ENCODE data around the gene LCN9. TPM values are rescaled to one million over a fixed set of nuclear protein-coding genes. Genes with fewer than 3 reads are reported as not detected.
"Not testable (repeated sequence)": the region's sequence is repeated elsewhere in the genome, so short reads cannot be mapped to it uniquely, and the experiment has no call there.

LCN9 gene
- polyA plus RNA-seq, 4 donors, result not detected

DNA sequence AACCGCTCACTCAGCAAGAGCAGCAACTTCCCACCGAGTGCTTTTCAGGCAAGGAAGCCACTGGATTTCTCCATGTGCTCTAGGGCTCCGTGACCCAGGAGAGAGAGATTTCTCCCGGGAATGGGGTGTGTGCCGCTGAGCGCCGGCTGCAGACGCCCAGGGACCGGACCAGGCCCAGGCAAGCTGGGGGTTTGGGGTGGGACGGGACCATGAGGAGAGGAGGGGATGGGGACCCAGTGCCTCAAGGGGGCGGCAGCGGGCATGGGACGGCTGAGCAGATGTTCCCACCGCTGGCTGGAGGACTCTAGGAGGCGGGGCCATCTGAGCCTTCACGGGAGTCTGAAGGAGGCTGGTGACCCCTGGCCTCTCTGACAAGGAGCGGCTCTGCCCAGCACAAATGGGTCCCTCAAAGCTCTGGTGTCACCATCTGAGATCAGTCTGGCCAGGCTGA lies 8.5 kb downstream of the LCN9 start:
- Histone ChIP-seq H3K27ac (ENCODE audit: low read depth in 1 of 3, low read length in 2 of 3) (no peak overlapping the region), H3K4me3 (ENCODE audit: low read depth in 1 of 3, low read length in 3 of 3) (no peak overlapping the region), H3K36me3 (ENCODE audit: control insufficient read depth in 3 of 3, insufficient read depth in 2 of 3, low read depth in 1 of 3, low read length in 3 of 3) (no peaks in the 10 kb centered on the region), H3K27me3 (ENCODE audit: control insufficient read depth in 3 of 3, insufficient read depth in 3 of 3, low read length in 3 of 3) (no peaks in the 10 kb centered on the region), H3K4me1 (ENCODE audit: control insufficient read depth in 3 of 3, insufficient read depth in 2 of 3, low read depth in 1 of 3, low read length in 2 of 3) (no peaks in the 10 kb centered on the region), H3K9me3 (ENCODE audit: control insufficient read depth in 2 of 2, insufficient read depth in 1 of 2, low read depth in 1 of 2, low read length in 1 of 2) (peaks cover 0 to 11% of the 10 kb centered on the region in 2 donors)
- DNase-seq, result no peak
- WGBS, 3 donors, result 48 to 56% (median 50%) methylated on average over 17 of the region's 17 CpGs
- no peak for FAIRE-seq

DNA sequence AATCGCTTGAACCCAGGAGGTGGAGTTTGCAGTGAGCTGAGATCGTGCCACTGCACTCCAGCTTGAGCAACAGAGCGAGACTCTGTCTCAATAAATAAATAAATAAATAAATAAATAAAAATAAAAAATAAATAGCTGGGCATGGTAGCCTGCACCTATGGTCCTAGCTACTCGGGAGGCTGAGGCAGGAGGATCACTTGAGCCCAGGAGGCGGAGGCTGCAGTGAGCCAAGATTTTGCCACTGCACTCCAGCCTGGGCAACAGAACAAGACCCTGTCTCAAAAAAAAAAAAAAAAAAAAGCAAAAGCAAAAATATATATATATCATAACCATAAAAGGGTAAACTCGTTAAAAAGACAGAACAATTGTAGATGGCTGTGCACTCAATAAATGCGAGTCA lies 9.7 kb downstream of the LCN9 start:
- not testable (repeated sequence) for H3K27me3 ChIP-seq (ENCODE audit: control insufficient read depth in 3 of 3, insufficient read depth in 3 of 3, low read length in 3 of 3); H3K36me3 ChIP-seq (ENCODE audit: control insufficient read depth in 3 of 3, insufficient read depth in 2 of 3, low read depth in 1 of 3, low read length in 3 of 3); FAIRE-seq; DNase-seq; H3K27ac ChIP-seq (ENCODE audit: low read depth in 1 of 3, low read length in 2 of 3); H3K4me1 ChIP-seq (ENCODE audit: control insufficient read depth in 3 of 3, insufficient read depth in 2 of 3, low read depth in 1 of 3, low read length in 2 of 3); H3K4me3 ChIP-seq (ENCODE audit: low read depth in 1 of 3, low read length in 3 of 3)
- H3K9me3 ChIP-seq (ENCODE audit: control insufficient read depth in 2 of 2, insufficient read depth in 1 of 2, low read depth in 1 of 2, low read length in 1 of 2), result peaks cover 0 to 11% of the 10 kb centered on the region in 2 donors
- WGBS, 3 donors, result 82 to 88% (median 84%) methylated on average over 7 of the region's 7 CpGs

DNA sequence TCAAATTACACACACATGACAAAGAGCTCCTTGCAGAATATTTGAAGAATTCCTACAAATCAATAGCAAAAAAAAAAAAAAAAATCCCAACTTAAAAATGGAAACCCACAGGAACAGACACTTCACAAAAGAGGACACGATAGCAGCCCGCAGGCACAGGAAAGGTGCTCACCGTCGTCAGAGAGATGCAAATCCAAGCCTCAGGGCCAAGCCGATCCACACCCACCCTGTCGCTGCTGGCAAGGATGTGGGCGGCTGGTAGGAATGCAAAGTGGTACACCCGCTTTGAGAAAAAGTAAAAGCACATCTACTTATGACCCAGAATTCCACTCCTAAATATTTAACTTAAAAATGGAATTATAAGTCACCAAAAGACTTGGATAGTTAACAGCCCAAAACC lies 10.8 kb downstream of the LCN9 start:
- DNase-seq (no peak), FAIRE-seq (no peak)
- 79 to 87% (median 86%) methylated on average over 8 of the region's 8 CpGs for WGBS, 3 donors
- no peaks in the 10 kb centered on the region for H3K36me3 ChIP-seq (ENCODE audit: control insufficient read depth in 3 of 3, insufficient read depth in 2 of 3, low read depth in 1 of 3, low read length in 3 of 3)
- H3K9me3 ChIP-seq (ENCODE audit: control insufficient read depth in 2 of 2, insufficient read depth in 1 of 2, low read depth in 1 of 2, low read length in 1 of 2), result peaks cover 0 to 7% of the 10 kb centered on the region in 2 donors
- H3K27me3 ChIP-seq (ENCODE audit: control insufficient read depth in 3 of 3, insufficient read depth in 3 of 3, low read length in 3 of 3), result no peaks in the 10 kb centered on the region
- H3K4me1 ChIP-seq (ENCODE audit: control insufficient read depth in 3 of 3, insufficient read depth in 2 of 3, low read depth in 1 of 3, low read length in 2 of 3), result no peaks in the 10 kb centered on the region
- no peak overlapping the region for H3K27ac ChIP-seq (ENCODE audit: low read depth in 1 of 3, low read length in 2 of 3)
- no peak overlapping the region for H3K4me3 ChIP-seq (ENCODE audit: low read depth in 1 of 3, low read length in 3 of 3)

DNA sequence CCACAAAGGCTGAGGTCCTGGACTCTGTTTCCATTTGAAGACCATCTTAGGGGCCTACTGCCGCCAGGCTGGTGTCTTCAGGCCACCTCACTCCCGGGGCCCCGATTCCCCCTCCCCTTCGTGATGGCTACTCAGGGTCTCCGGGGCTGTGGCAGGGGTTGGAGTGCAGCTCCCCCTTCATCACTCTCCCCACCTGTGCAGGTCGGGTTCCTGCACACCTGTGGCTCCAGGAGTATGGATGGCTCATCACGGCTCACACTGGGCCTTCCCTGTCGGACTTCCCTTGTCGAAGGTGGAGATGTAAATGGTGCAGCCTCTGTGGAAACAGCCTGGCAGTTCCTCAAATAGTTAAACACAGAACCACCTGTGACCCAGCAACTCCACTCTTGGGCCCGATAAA lies 11.9 kb downstream of the LCN9 start:
- Histone ChIP-seq H3K4me1 (ENCODE audit: control insufficient read depth in 3 of 3, insufficient read depth in 2 of 3, low read depth in 1 of 3, low read length in 2 of 3) (no peaks in the 10 kb centered on the region), H3K27me3 (ENCODE audit: control insufficient read depth in 3 of 3, insufficient read depth in 3 of 3, low read length in 3 of 3) (no peaks in the 10 kb centered on the region), H3K9me3 (ENCODE audit: control insufficient read depth in 2 of 2, insufficient read depth in 1 of 2, low read depth in 1 of 2, low read length in 1 of 2) (peaks cover 0 to under 1% of the 10 kb centered on the region in 2 donors), H3K36me3 (ENCODE audit: control insufficient read depth in 3 of 3, insufficient read depth in 2 of 3, low read depth in 1 of 3, low read length in 3 of 3) (no peaks in the 10 kb centered on the region), H3K4me3 (ENCODE audit: low read depth in 1 of 3, low read length in 3 of 3) (no peak overlapping the region), H3K27ac (ENCODE audit: low read depth in 1 of 3, low read length in 2 of 3) (no peak overlapping the region)
- FAIRE-seq (no peak), DNase-seq (no peak)
- WGBS, 3 donors, result 67 to 73% (median 71%) methylated on average over 10 of the region's 10 CpGs

DNA sequence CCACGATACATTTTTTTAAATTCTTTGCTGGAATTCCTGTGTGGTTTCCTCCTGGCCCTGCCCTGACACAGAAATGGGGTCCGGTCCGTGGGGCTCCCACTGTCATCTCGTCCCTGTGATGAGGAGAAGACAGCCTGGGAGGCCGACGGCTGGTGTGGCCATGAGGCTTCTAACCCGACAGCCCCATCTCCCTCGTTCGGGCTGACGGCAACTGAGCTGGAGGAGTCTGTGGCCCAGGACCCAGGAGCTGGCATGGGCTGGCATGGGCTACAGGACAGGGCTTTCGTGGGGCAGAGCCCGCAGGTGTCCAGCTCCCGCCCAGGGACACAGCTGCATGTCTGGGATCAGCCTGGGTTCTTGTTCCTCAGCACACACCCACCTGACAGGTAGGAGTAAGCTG lies 13.8 kb downstream of the LCN9 start:
- Histone ChIP-seq H3K4me1 (ENCODE audit: control insufficient read depth in 3 of 3, insufficient read depth in 2 of 3, low read depth in 1 of 3, low read length in 2 of 3) (no peaks in the 10 kb centered on the region), H3K36me3 (ENCODE audit: control insufficient read depth in 3 of 3, insufficient read depth in 2 of 3, low read depth in 1 of 3, low read length in 3 of 3) (no peaks in the 10 kb centered on the region), H3K4me3 (ENCODE audit: low read depth in 1 of 3, low read length in 3 of 3) (no peak overlapping the region), H3K27ac (ENCODE audit: low read depth in 1 of 3, low read length in 2 of 3) (no peak overlapping the region), H3K27me3 (ENCODE audit: control insufficient read depth in 3 of 3, insufficient read depth in 3 of 3, low read length in 3 of 3) (no peaks in the 10 kb centered on the region), H3K9me3 (ENCODE audit: control insufficient read depth in 2 of 2, insufficient read depth in 1 of 2, low read depth in 1 of 2, low read length in 1 of 2) (no peaks in the 10 kb centered on the region)
- DNase-seq (no peak), FAIRE-seq (no peak)
- 84 to 89% (median 87%) methylated on average over 13 of the region's 13 CpGs for WGBS, 3 donors

DNA sequence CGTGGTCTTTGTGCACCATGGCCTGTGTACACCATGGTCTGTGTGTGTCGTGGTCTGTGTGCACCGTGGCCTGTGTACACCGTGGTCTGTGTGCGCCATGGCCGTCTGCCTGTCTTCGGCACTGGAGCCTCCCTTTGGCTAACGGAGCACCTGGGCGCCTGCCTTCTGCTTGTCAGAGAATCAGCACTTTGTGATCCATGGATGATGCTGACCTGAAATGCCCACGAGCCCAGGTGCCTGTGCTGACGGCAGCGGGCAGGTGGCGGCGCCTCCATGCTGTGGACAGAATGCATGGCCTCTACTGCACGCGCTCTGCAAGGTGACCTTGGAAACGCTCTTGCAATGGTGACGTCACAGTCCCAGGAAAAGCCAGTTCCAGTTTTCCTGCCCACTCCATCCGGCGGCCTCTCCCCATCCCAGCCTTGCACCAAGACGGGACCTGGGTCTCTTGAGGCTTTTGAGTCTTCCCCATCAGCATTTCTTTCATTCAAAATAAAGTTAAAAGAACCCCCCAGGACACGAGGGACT lies 14.6 kb downstream of the LCN9 start:
- no peak for DNase-seq
- FAIRE-seq, result no peak
- no peaks in the 10 kb centered on the region for H3K27me3 ChIP-seq (ENCODE audit: control insufficient read depth in 3 of 3, insufficient read depth in 3 of 3, low read length in 3 of 3)
- H3K4me3 ChIP-seq (ENCODE audit: low read depth in 1 of 3, low read length in 3 of 3), result no peak overlapping the region
- H3K36me3 ChIP-seq (ENCODE audit: control insufficient read depth in 3 of 3, insufficient read depth in 2 of 3, low read depth in 1 of 3, low read length in 3 of 3), result no peaks in the 10 kb centered on the region
- no peaks in the 10 kb centered on the region for H3K9me3 ChIP-seq (ENCODE audit: control insufficient read depth in 2 of 2, insufficient read depth in 1 of 2, low read depth in 1 of 2, low read length in 1 of 2)
- H3K4me1 ChIP-seq (ENCODE audit: control insufficient read depth in 3 of 3, insufficient read depth in 2 of 3, low read depth in 1 of 3, low read length in 2 of 3), result no peaks in the 10 kb centered on the region
- H3K27ac ChIP-seq (ENCODE audit: low read depth in 1 of 3, low read length in 2 of 3), result no peak overlapping the region
- 75 to 85% (median 78%) methylated on average over 22 of the region's 22 CpGs for WGBS, 3 donors

DNA sequence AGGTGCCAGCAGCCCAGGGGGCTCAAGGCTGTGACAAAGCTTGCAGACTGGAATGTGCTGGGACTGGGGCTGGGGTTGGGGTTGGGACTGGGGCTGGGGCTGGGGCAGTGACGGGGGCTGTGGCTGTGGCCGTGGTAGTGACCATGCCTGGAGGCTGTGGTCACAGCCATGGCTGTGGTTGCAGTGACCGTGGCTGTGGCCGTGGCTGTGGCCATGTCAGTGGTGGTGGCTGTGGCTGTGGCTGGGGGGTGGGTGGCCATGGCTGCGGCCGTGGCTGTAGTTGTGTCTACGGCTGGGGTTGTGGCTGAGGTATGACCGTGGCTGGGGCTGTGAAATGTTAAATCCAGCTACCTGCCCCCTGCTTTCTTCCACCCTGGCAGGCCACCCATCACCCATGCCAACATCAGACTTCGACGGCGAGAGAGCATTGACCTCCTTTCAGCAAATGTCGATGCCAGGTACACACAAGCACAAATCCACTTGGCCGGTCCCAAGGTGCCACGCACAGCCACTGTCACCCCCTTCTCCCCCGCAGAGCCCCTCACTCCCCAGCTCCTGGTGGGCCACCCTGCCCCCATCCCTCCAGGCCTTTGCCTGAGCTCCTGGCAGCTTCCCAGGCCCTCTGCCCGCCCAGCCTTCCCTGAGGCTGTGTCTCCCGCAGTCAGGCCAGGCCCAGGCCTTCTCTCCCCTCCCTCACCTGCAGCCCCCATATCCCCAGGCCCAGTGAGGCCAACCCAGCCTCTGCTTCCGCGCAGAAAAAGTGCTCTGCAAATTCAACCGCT lies 15.3 kb downstream of the LCN9 start:
- H3K27ac ChIP-seq (ENCODE audit: low read depth in 1 of 3, low read length in 2 of 3), result no peak overlapping the region
- WGBS, 3 donors, result 87 to 89% (median 89%) methylated on average over 18 to 20 of the region's 20 CpGs
- no peak overlapping the region for H3K4me3 ChIP-seq (ENCODE audit: low read depth in 1 of 3, low read length in 3 of 3)
- H3K9me3 ChIP-seq (ENCODE audit: control insufficient read depth in 2 of 2, insufficient read depth in 1 of 2, low read depth in 1 of 2, low read length in 1 of 2), result no peaks in the 10 kb centered on the region
- no peak for DNase-seq
- FAIRE-seq, result no peak
- H3K4me1 ChIP-seq (ENCODE audit: control insufficient read depth in 3 of 3, insufficient read depth in 2 of 3, low read depth in 1 of 3, low read length in 2 of 3), result no peaks in the 10 kb centered on the region
- no peaks in the 10 kb centered on the region for H3K36me3 ChIP-seq (ENCODE audit: control insufficient read depth in 3 of 3, insufficient read depth in 2 of 3, low read depth in 1 of 3, low read length in 3 of 3)
- H3K27me3 ChIP-seq (ENCODE audit: control insufficient read depth in 3 of 3, insufficient read depth in 3 of 3, low read length in 3 of 3), result no peaks in the 10 kb centered on the region

DNA sequence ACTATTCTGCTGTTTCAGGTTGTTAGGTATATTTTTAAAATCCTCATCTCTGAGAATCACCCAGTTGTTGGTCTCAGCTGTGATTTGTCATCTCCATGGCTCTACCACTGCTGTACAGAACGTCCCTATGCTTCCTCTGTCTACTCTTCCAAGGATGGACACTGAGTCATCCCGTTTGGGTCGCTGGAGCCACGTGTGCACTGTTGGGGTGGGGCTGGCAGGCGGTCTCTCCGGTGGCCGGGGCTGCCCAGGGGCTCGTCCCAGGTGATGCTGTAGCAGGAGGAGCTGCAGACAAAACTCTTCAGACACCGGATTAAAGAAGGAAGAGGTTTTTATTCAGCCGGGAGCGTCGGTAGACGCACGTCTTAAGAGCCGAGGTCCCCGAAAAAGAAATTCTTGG lies 16.9 kb downstream of the LCN9 start:
- DNase-seq (no peak), FAIRE-seq (no peak)
- Histone ChIP-seq H3K4me3 (ENCODE audit: low read depth in 1 of 3, low read length in 3 of 3) (no peak overlapping the region), H3K36me3 (ENCODE audit: control insufficient read depth in 3 of 3, insufficient read depth in 2 of 3, low read depth in 1 of 3, low read length in 3 of 3) (no peaks in the 10 kb centered on the region), H3K4me1 (ENCODE audit: control insufficient read depth in 3 of 3, insufficient read depth in 2 of 3, low read depth in 1 of 3, low read length in 2 of 3) (no peaks in the 10 kb centered on the region), H3K9me3 (ENCODE audit: control insufficient read depth in 2 of 2, insufficient read depth in 1 of 2, low read depth in 1 of 2, low read length in 1 of 2) (no peaks in the 10 kb centered on the region), H3K27ac (ENCODE audit: low read depth in 1 of 3, low read length in 2 of 3) (no peak overlapping the region), H3K27me3 (ENCODE audit: control insufficient read depth in 3 of 3, insufficient read depth in 3 of 3, low read length in 3 of 3) (no peaks in the 10 kb centered on the region)
- 68 to 75% (median 74%) methylated on average over 16 of the region's 16 CpGs for WGBS, 3 donors

DNA sequence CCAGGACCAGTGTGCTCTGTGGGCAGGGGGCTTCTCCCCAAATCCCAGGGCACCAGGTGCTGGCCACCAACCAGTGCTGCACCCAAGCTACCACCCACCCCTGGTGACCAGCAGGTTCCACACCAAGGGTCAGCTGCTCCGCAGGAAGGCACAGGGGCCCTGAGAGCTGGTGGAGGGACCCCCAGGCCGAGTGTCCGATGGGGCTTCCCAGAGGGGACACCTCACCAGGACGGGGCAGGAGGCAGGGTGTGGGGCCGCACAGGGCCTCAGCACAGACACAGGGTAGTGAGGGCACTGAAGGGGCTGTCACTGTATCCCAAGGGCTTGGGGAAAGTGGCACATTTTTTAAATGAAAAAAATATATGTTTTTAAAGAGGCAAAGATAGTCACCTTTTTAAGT lies 18.1 kb downstream of the LCN9 start:
- no peak for DNase-seq
- Histone ChIP-seq H3K4me1 (ENCODE audit: control insufficient read depth in 3 of 3, insufficient read depth in 2 of 3, low read depth in 1 of 3, low read length in 2 of 3) (no peaks in the 10 kb centered on the region), H3K36me3 (ENCODE audit: control insufficient read depth in 3 of 3, insufficient read depth in 2 of 3, low read depth in 1 of 3, low read length in 3 of 3) (no peaks in the 10 kb centered on the region), H3K27me3 (ENCODE audit: control insufficient read depth in 3 of 3, insufficient read depth in 3 of 3, low read length in 3 of 3) (no peaks in the 10 kb centered on the region), H3K27ac (ENCODE audit: low read depth in 1 of 3, low read length in 2 of 3) (no peak overlapping the region), H3K9me3 (ENCODE audit: control insufficient read depth in 2 of 2, insufficient read depth in 1 of 2, low read depth in 1 of 2, low read length in 1 of 2) (no peaks in the 10 kb centered on the region), H3K4me3 (ENCODE audit: low read depth in 1 of 3, low read length in 3 of 3) (no peak overlapping the region)
- WGBS, 3 donors, result 76 to 84% (median 79%) methylated on average over 5 of the region's 5 CpGs
- no peak for FAIRE-seq
